SK-N-MC (cell line): ENCODE measurements around the gene MAP3K12.

Experiments
- EZH2 ChIP-seq: fragments of 200-600 bp; sonication (generic); IDR thresholded peaks from one replicate; pipeline ENCODE4 v1.6.1; 2017; ENCODE audit warnings: antibody characterized with exemption
- POLR2AphosphoS5 ChIP-seq: IDR thresholded peaks from 2 replicates; pipeline ENCODE4 v1.6.1; 2012; ENCODE audit warnings: mild to moderate bottlenecking, low read depth, low read length, borderline replicate concordance

DNA sequence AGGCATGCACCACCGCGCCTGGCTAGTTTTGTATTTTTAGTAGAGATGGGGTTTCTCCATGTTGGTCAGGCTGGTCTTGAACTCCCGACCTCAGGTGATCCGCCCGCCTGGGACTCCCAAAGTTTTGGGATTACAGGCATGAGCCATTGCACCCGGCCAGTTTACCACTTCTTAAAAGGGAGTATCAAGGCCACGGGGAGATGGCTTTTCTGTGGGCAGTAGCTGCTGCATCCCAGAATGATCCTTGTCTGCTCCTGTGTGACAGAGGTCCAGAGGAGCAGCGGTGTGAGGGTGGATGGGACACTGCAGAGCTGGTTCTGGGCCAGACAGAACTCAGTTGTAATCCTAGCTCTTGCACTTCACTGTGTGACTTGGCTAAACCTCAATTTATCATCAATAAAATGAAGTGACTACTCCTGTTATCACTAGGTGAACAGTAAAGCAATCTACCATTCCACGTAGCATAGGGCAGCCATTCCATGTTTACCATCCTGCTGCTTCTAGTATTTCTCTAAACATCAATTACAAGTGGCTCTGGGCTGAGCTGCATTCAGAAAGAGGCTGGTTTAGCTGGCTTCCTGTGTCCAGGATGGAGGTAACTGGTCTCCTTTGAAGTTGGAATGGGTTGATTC, 11.0 kb upstream of the MAP3K12 start:
- TF ChIP-seq POLR2AphosphoS5 (no peak), EZH2 (no peak)
